Loucy (cell line): Measurements from ENCODE around the gene CCBE1.

Experiments used
- H2AFZ ChIP-seq: fragments of 200-600 bp; sonication (generic); 2 replicates; pipeline ENCODE4 v1.6.0; 2016; ENCODE audit warnings: antibody characterized with exemption, mild to moderate bottlenecking, low read length, moderate library complexity
- H3F3A ChIP-seq: fragments of 200-600 bp; 2 replicates; pipeline ENCODE4 v1.6.0; 2016; ENCODE audit warnings: antibody characterized with exemption, low read depth, mild to moderate bottlenecking
- H3K27me3 ChIP-seq: fragments of 200-600 bp; sonication (generic); 2 replicates; pipeline ENCODE4 v1.6.1; 2014; ENCODE audit warnings: low read length, mild to moderate bottlenecking; ENCODE audit not compliant: insufficient read depth, poor library complexity, severe bottlenecking
- H3K36me3 ChIP-seq: fragments of 200-600 bp; sonication (generic); 2 replicates; pipeline ENCODE4 v1.6.1; 2016; ENCODE audit warnings: low read length; ENCODE audit not compliant: insufficient read depth
- H3K4me1 ChIP-seq: fragments of 200-600 bp; sonication (generic); 2 replicates; pipeline ENCODE4 v1.5.1; 2014; ENCODE audit warnings: low read length, mild to moderate bottlenecking; ENCODE audit not compliant: insufficient read depth, poor library complexity, severe bottlenecking
- H3K4me2 ChIP-seq: fragments of 200-600 bp; sonication (generic); 2 replicates; pipeline ENCODE4 v1.6.0; 2014; ENCODE audit warnings: antibody characterized with exemption, low read length, low read depth, mild to moderate bottlenecking; ENCODE audit not compliant: poor library complexity, severe bottlenecking
- H3K4me3 ChIP-seq: fragments of 200-600 bp; sonication (generic); 2 replicates; pipeline ENCODE4 v1.5.1; 2014; ENCODE audit warnings: low read length, mild to moderate bottlenecking, mixed read lengths; ENCODE audit not compliant: poor library complexity, severe bottlenecking
- H3K79me2 ChIP-seq: fragments of 200-600 bp; sonication (generic); 2 replicates; pipeline ENCODE4 v1.6.1; 2014; ENCODE audit warnings: low read length; ENCODE audit not compliant: insufficient read depth
- H3K9ac ChIP-seq: fragments of 200-600 bp; sonication (generic); 2 replicates; pipeline ENCODE4 v1.6.0; 2014; ENCODE audit warnings: mild to moderate bottlenecking, low read depth, low read length, moderate library complexity; ENCODE audit not compliant: poor library complexity, severe bottlenecking
- H3K9me2 ChIP-seq: fragments of 200-600 bp; sonication (generic); replicated peaks from 2 replicates; pipeline ENCODE4 v1.6.1; 2016; ENCODE audit warnings: low read depth, low read length, mixed read lengths
- H3K9me3 ChIP-seq: fragments of 200-600 bp; sonication (generic); 2 replicates; pipeline ENCODE4 v1.6.1; 2014; ENCODE audit warnings: mild to moderate bottlenecking, antibody characterized with exemption, low read length, low read depth; ENCODE audit not compliant: insufficient read depth
- H4K20me1 ChIP-seq: fragments of 200-600 bp; sonication (generic); 2 replicates; pipeline ENCODE4 v1.6.0; 2014; ENCODE audit warnings: antibody characterized with exemption, low read length, mild to moderate bottlenecking; ENCODE audit not compliant: insufficient read depth, poor library complexity, severe bottlenecking
- EZH2phosphoT487 ChIP-seq: fragments of 200-600 bp; IDR thresholded peaks from 2 replicates; pipeline ENCODE4 v1.6.1; 2018; ENCODE audit warnings: antibody characterized with exemption, mild to moderate bottlenecking, moderate library complexity, borderline replicate concordance
- TF ChIP-seq, protein P1 (sequence below): fragments of 200-600 bp; sonication (generic); conservative IDR thresholded peaks from 2 replicates; pipeline ENCODE4 v1.5.1; 2014; ENCODE audit warnings: mild to moderate bottlenecking, antibody characterized with exemption, low read length

The CCBE1 gene

GRCh38 chr18:59646228-59646962 lies 50.8 kb downstream of the CCBE1 start:
- no peaks in the 10 kb centered on the region for H3K9me3 ChIP-seq
- no peaks in the 10 kb centered on the region for H3K79me2 ChIP-seq
- H4K20me1 ChIP-seq, result no peaks in the 10 kb centered on the region
- no peaks in the 10 kb centered on the region for H3K4me1 ChIP-seq
- no peak overlapping the region for H3K4me3 ChIP-seq
- H3K27me3 ChIP-seq, result no peaks in the 10 kb centered on the region
- H2AFZ ChIP-seq, result no peak overlapping the region
- H3K9ac ChIP-seq, result no peak overlapping the region
- no peaks in the 10 kb centered on the region for H3K9me2 ChIP-seq
- TF ChIP-seq, protein P1, sequence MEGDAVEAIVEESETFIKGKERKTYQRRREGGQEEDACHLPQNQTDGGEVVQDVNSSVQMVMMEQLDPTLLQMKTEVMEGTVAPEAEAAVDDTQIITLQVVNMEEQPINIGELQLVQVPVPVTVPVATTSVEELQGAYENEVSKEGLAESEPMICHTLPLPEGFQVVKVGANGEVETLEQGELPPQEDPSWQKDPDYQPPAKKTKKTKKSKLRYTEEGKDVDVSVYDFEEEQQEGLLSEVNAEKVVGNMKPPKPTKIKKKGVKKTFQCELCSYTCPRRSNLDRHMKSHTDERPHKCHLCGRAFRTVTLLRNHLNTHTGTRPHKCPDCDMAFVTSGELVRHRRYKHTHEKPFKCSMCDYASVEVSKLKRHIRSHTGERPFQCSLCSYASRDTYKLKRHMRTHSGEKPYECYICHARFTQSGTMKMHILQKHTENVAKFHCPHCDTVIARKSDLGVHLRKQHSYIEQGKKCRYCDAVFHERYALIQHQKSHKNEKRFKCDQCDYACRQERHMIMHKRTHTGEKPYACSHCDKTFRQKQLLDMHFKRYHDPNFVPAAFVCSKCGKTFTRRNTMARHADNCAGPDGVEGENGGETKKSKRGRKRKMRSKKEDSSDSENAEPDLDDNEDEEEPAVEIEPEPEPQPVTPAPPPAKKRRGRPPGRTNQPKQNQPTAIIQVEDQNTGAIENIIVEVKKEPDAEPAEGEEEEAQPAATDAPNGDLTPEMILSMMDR, result peak; percentile 65
- TF ChIP-seq EZH2phosphoT487, result no peak
- no peaks in the 10 kb centered on the region for H3K36me3 ChIP-seq
- H3F3A ChIP-seq, result no peaks in the 10 kb centered on the region
- H3K4me2 ChIP-seq, result no peak overlapping the region

DNA sequence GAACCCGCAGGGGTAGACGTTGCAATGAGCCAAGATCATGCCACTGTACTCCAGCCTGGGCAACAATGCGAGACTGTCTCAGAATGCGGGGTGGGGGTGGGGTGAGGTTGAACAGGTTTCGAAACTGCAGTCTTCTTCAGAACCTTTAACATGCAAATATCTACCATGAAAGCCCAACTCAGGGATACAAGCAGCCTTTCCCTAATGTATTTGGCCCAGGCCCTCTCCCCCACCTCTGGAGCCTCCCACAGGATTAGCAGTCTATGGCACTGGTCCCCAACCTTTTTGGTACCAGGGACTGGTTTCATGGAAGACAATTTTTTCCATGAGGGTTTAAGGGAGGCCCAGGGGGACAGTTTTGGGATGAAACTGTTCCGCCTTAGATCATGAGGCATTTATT lies 53.5 kb downstream of the CCBE1 start:
- Histone ChIP-seq H3K27me3 (no peaks in the 10 kb centered on the region), H3K4me3 (no peak overlapping the region), H3K36me3 (no peaks in the 10 kb centered on the region), H3K4me2 (no peak overlapping the region), H3K9me2 (no peaks in the 10 kb centered on the region), H4K20me1 (no peaks in the 10 kb centered on the region), H3F3A (no peaks in the 10 kb centered on the region), H3K4me1 (no peaks in the 10 kb centered on the region), H3K79me2 (no peaks in the 10 kb centered on the region), H3K9me3 (no peaks in the 10 kb centered on the region), H3K9ac (no peak overlapping the region), H2AFZ (no peak overlapping the region)
- TF ChIP-seq EZH2phosphoT487, result no peak
- TF ChIP-seq, protein P1, result no peak

GRCh38 chr18:59640721-59641120 lies 56.5 kb downstream of the CCBE1 start:
- no peaks in the 10 kb centered on the region for H3F3A ChIP-seq
- H4K20me1 ChIP-seq, result no peaks in the 10 kb centered on the region
- TF ChIP-seq, protein P1, result no peak
- no peak for TF ChIP-seq EZH2phosphoT487
- H2AFZ ChIP-seq, result no peak overlapping the region
- H3K9me3 ChIP-seq, result no peaks in the 10 kb centered on the region
- H3K4me2 ChIP-seq, result no peak overlapping the region
- H3K4me3 ChIP-seq, result no peak overlapping the region
- no peaks in the 10 kb centered on the region for H3K79me2 ChIP-seq
- H3K9ac ChIP-seq, result no peak overlapping the region
- H3K27me3 ChIP-seq, result no peaks in the 10 kb centered on the region
- H3K4me1 ChIP-seq, result no peaks in the 10 kb centered on the region
- no peaks in the 10 kb centered on the region for H3K36me3 ChIP-seq
- H3K9me2 ChIP-seq, result no peaks in the 10 kb centered on the region
